H9 (cell line): Measurements from ENCODE around the gene TP53BP1. TPM values are rescaled to one million over a fixed set of nuclear protein-coding genes. Genes with fewer than 3 reads are reported as not detected.

Experiments used
- DNase-seq: peaks from one replicate; pipeline ENCODE4 v3.0.0-alpha.2; 2017
- H2AFZ ChIP-seq: one replicate; pipeline ENCODE4 v1.6.1; 2013; ENCODE audit warnings: mild to moderate bottlenecking, low read length, control low read depth, moderate library complexity
- H2AK5ac ChIP-seq: 2 replicates; pipeline ENCODE4 v1.6.1; 2013; ENCODE audit warnings: low read length, control low read depth, mixed read lengths; ENCODE audit not compliant: insufficient read length
- H2BK120ac ChIP-seq: one replicate; pipeline ENCODE4 v1.6.1; 2013; ENCODE audit warnings: low read depth, mild to moderate bottlenecking, low read length, control low read depth, inconsistent platforms; ENCODE audit not compliant: poor library complexity, severe bottlenecking
- H2BK12ac ChIP-seq: 2 replicates; pipeline ENCODE4 v1.6.1; 2013; ENCODE audit warnings: low read length, control low read depth, mixed read lengths, low read depth; ENCODE audit not compliant: insufficient read length
- H2BK15ac ChIP-seq: 2 replicates; pipeline ENCODE4 v1.6.1; 2013; ENCODE audit warnings: low read depth, low read length, control low read depth
- H2BK20ac ChIP-seq: one replicate; pipeline ENCODE4 v1.6.1; 2013; ENCODE audit warnings: low read depth, mild to moderate bottlenecking, low read length, control low read depth, inconsistent platforms; ENCODE audit not compliant: poor library complexity, severe bottlenecking
- H2BK5ac ChIP-seq: 2 replicates; pipeline ENCODE4 v1.6.1; 2013; ENCODE audit warnings: low read length, control low read depth, mixed read lengths; ENCODE audit not compliant: insufficient read length
- H3K14ac ChIP-seq: 2 replicates; pipeline ENCODE4 v1.6.1; 2013; ENCODE audit warnings: low read length, control low read depth; ENCODE audit not compliant: insufficient read depth
- H3K18ac ChIP-seq: 2 replicates; pipeline ENCODE4 v1.6.1; 2013; ENCODE audit warnings: low read depth, mild to moderate bottlenecking, mixed read lengths, low read length, control low read depth; ENCODE audit not compliant: insufficient read length
- H3K23ac ChIP-seq: 2 replicates; pipeline ENCODE4 v1.6.1; 2013; ENCODE audit warnings: low read length, control low read depth, mixed read lengths, low read depth; ENCODE audit not compliant: insufficient read length
- H3K23me2 ChIP-seq: 2 replicates; pipeline ENCODE4 v1.6.1; 2013; ENCODE audit warnings: low read depth, mild to moderate bottlenecking, mixed read lengths, low read length, control low read depth; ENCODE audit not compliant: insufficient read length, poor library complexity, severe bottlenecking
- H3K27ac ChIP-seq: 2 replicates; pipeline ENCODE4 v1.5.1; 2013; ENCODE audit warnings: low read length, control low read depth, mixed read lengths, low read depth; ENCODE audit not compliant: insufficient read length
- H3K27me3 ChIP-seq: 2 replicates; pipeline ENCODE4 v1.6.1; 2013; ENCODE audit warnings: low read length, control low read depth, inconsistent platforms; ENCODE audit not compliant: insufficient read depth
- H3K4ac ChIP-seq: 2 replicates; pipeline ENCODE4 v1.6.1; 2013; ENCODE audit warnings: low read depth, mild to moderate bottlenecking, control low read depth, inconsistent platforms, low read length, moderate library complexity
- H3K4me1 ChIP-seq: 2 replicates; pipeline ENCODE4 v1.6.1; 2013; ENCODE audit warnings: low read length, control low read depth, inconsistent platforms; ENCODE audit not compliant: insufficient read depth
- H3K4me2 ChIP-seq: 2 replicates; pipeline ENCODE4 v1.6.1; 2013; ENCODE audit warnings: low read length, control low read depth, mixed read lengths; ENCODE audit not compliant: insufficient read length, insufficient read depth
- H3K56ac ChIP-seq: 2 replicates; pipeline ENCODE4 v1.6.1; 2013; ENCODE audit warnings: low read depth, mild to moderate bottlenecking, mixed read lengths, low read length, control low read depth; ENCODE audit not compliant: insufficient read length
- H3K79me1 ChIP-seq: 2 replicates; pipeline ENCODE4 v1.6.1; 2013; ENCODE audit warnings: low read depth, mild to moderate bottlenecking, moderate library complexity, low read length, control low read depth, inconsistent platforms; ENCODE audit not compliant: insufficient read depth, poor library complexity, severe bottlenecking
- H3K79me2 ChIP-seq: 2 replicates; pipeline ENCODE4 v1.6.1; 2013; ENCODE audit warnings: low read length, control low read depth, inconsistent platforms; ENCODE audit not compliant: insufficient read depth
- H3K9ac ChIP-seq: 2 replicates; pipeline ENCODE4 v1.6.1; 2013; ENCODE audit warnings: low read length, control low read depth, mixed read lengths; ENCODE audit not compliant: insufficient read length; ENCODE audit errors: extremely low read depth
- H3K9me3 ChIP-seq: one replicate; pipeline ENCODE4 v1.6.1; 2013; ENCODE audit warnings: low read depth, low read length, inconsistent platforms; ENCODE audit not compliant: control insufficient read depth
- H3T11ph ChIP-seq: one replicate; pipeline ENCODE4 v1.6.1; 2013; ENCODE audit warnings: mild to moderate bottlenecking, low read length, control low read depth, inconsistent platforms
- H4K20me1 ChIP-seq: one replicate; pipeline ENCODE4 v1.6.1; 2013; ENCODE audit not compliant: control insufficient read depth, insufficient read length, insufficient read depth
- H4K5ac ChIP-seq: 2 replicates; pipeline ENCODE4 v1.6.1; 2013; ENCODE audit warnings: low read depth, mild to moderate bottlenecking, mixed read lengths, low read length, control low read depth; ENCODE audit not compliant: insufficient read length
- H4K8ac ChIP-seq: replicated peaks from 2 replicates; pipeline ENCODE4 v1.6.1; 2013; ENCODE audit warnings: low read length, control low read depth, mixed read lengths, low read depth; ENCODE audit not compliant: insufficient read length
- H4K91ac ChIP-seq: 2 replicates; pipeline ENCODE4 v1.6.1; 2013; ENCODE audit warnings: low read depth, mild to moderate bottlenecking, moderate library complexity, mixed read lengths, low read length, control low read depth; ENCODE audit not compliant: insufficient read length
- H3K27ac Mint-ChIP-seq, 3 experiments: 2 replicates in 2 of 3; 3 replicates in 1 of 3; pipeline ENCODE4 v1.8.0; 2020 to 2021; ENCODE audit warnings: mixed read lengths in 3 of 3, mild to moderate bottlenecking in 1 of 3, moderate library complexity in 1 of 3
- H3K27me3 Mint-ChIP-seq: 2 replicates; pipeline ENCODE4 v1.8.0; 2021; ENCODE audit warnings: low read depth, mild to moderate bottlenecking, moderate library complexity, mixed read lengths
- H3K36me3 Mint-ChIP-seq, 3 experiments: 2 replicates in 2 of 3; 3 replicates in 1 of 3; pipeline ENCODE4 v1.8.0; 2020 to 2021; ENCODE audit warnings: low read depth in 3 of 3, mixed read lengths in 3 of 3; ENCODE audit not compliant: insufficient read depth in 1 of 3
- H3K4me1 Mint-ChIP-seq, 2 experiments: 2 replicates each; pipeline ENCODE4 v1.8.0; 2020; ENCODE audit warnings: mixed read lengths in 2 of 2
- H3K4me3 Mint-ChIP-seq, 2 experiments: 2 replicates in 1 of 2; 3 replicates in 1 of 2; pipeline ENCODE4 v1.8.0; 2020 to 2021; ENCODE audit warnings: mild to moderate bottlenecking in 2 of 2, mixed read lengths in 2 of 2, moderate library complexity in 1 of 2
- H3K9me3 Mint-ChIP-seq, 2 experiments: 2 replicates in 1 of 2; 3 replicates in 1 of 2; pipeline ENCODE4 v1.8.0; 2020; ENCODE audit warnings: mild to moderate bottlenecking in 2 of 2, mixed read lengths in 2 of 2, moderate library complexity in 1 of 2
- CTCF ChIP-seq: fragments of 200-600 bp; sonication (generic); conservative IDR thresholded peaks from 3 replicates; pipeline ENCODE4 v1.8.0; 2021; ENCODE audit warnings: antibody characterized with exemption, mild to moderate bottlenecking
- WGBS: extraction: QIAGEN DNeasy Blood & Tissue Kit; methylation state at CpG from one replicate; pipeline ENCODE4 v1.1.7; 2013; ENCODE audit warnings: missing lambda C conversion rate, low lambda C conversion rate, mixed read lengths; ENCODE audit not compliant: insufficient read length; ENCODE audit errors: extremely low coverage; 5-methylcytosine and 5-hydroxymethylcytosine counted together
- total RNA-seq: library from RNA; stranded (reverse); gene quantifications from 2 replicates; pipeline ENCODE4 v1.2.1, GENCODE V29; 2021

The TP53BP1 gene
- total RNA-seq, 1 experiment from 2014 or later, result 81.5 TPM

GRCh38 chr15:43408789-43409188, 84.2 kb downstream of the TP53BP1 start:
- Histone ChIP-seq H3K79me2 (no peaks in the 10 kb centered on the region), H4K8ac (no peak overlapping the region), H3K79me1 (no peaks in the 10 kb centered on the region), H2BK20ac (no peak overlapping the region), H3K18ac (no peak overlapping the region), H2BK12ac (no peak overlapping the region), H2AK5ac (no peak overlapping the region), H3K9ac (no peak overlapping the region), H3K4me2 (no peak overlapping the region), H3K14ac (no peak overlapping the region), H3K56ac (no peak overlapping the region), H2AFZ (no peak overlapping the region), H4K91ac (no peak overlapping the region), H3K23ac (no peak overlapping the region), H3K4me1 (no peaks in the 10 kb centered on the region), H2BK120ac (no peak overlapping the region), H3K9me3 (no peaks in the 10 kb centered on the region), H2BK15ac (no peak overlapping the region), H3K27ac (no peak overlapping the region), H4K20me1 (no peaks in the 10 kb centered on the region), H3K4ac (no peak overlapping the region), H3K23me2 (no peaks in the 10 kb centered on the region), H4K5ac (no peak overlapping the region), H2BK5ac (no peak overlapping the region), H3K27me3 (no peaks in the 10 kb centered on the region), H3T11ph (no peak overlapping the region)
- Mint-ChIP-seq H3K4me3 (no peak overlapping the region), H3K27ac (no peak overlapping the region), H3K36me3 (peaks cover 57 to 91% (median 84%) of the 10 kb centered on the region in 3 experiments), H3K4me1 (no peaks in the 10 kb centered on the region), H3K27me3 (no peaks in the 10 kb centered on the region), H3K9me3 (no peaks in the 10 kb centered on the region)
- no peak for DNase-seq
- TF ChIP-seq CTCF, result no peak
- no CpG with 5 or more reads among the region's 4 CpGs for WGBS
